Loucy (cell line): ENCODE results near the gene CXCL12.

Source experiments
- EZH2phosphoT487 ChIP-seq: fragments of 200-600 bp; IDR thresholded peaks from 2 replicates; pipeline ENCODE4 v1.6.1; 2018; ENCODE audit warnings: antibody characterized with exemption, mild to moderate bottlenecking, moderate library complexity, borderline replicate concordance
- TF ChIP-seq, protein P1 (sequence below): fragments of 200-600 bp; sonication (generic); conservative IDR thresholded peaks from 2 replicates; pipeline ENCODE4 v1.5.1; 2014; ENCODE audit warnings: mild to moderate bottlenecking, antibody characterized with exemption, low read length

DNA sequence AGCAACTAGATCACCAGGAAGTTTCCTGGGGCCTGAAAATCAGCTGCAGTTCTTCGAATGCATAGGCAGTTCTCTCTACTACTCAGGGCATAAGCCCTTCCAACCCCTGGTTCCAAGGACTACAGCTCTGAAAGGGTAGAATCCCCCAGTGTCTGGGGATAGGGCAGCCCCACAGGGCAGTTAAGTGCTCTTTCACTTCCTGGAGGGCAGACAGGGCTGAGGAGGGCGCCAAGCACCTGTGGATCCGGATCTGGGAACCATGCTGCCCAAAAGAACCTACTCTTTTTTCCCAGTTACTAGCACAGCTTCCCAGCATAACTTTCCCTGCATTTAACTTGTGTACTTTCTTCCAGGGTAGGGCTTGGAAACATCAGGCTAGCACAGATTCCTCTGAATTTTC is 41.1 kb downstream of the CXCL12 start:
- TF ChIP-seq, protein P1, sequence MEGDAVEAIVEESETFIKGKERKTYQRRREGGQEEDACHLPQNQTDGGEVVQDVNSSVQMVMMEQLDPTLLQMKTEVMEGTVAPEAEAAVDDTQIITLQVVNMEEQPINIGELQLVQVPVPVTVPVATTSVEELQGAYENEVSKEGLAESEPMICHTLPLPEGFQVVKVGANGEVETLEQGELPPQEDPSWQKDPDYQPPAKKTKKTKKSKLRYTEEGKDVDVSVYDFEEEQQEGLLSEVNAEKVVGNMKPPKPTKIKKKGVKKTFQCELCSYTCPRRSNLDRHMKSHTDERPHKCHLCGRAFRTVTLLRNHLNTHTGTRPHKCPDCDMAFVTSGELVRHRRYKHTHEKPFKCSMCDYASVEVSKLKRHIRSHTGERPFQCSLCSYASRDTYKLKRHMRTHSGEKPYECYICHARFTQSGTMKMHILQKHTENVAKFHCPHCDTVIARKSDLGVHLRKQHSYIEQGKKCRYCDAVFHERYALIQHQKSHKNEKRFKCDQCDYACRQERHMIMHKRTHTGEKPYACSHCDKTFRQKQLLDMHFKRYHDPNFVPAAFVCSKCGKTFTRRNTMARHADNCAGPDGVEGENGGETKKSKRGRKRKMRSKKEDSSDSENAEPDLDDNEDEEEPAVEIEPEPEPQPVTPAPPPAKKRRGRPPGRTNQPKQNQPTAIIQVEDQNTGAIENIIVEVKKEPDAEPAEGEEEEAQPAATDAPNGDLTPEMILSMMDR, result no peak
- no peak for TF ChIP-seq EZH2phosphoT487
